Ishikawa (cell line): ENCODE data around the gene CEP83.

Experiments
- CEBPB ChIP-seq: IDR thresholded peaks from 2 replicates; pipeline ENCODE4 v1.6.1; 2012
- CREB1 ChIP-seq: IDR thresholded peaks from 2 replicates; pipeline ENCODE4 v1.6.1; 2012; ENCODE audit warnings: low read depth
- EGR1 ChIP-seq: IDR thresholded peaks from 2 replicates; pipeline ENCODE4 v1.6.1; 2012
- EP300 ChIP-seq: IDR thresholded peaks from 2 replicates; pipeline ENCODE4 v1.6.1; 2012; ENCODE audit warnings: borderline replicate concordance
- FOXM1 ChIP-seq: IDR thresholded peaks from 2 replicates; pipeline ENCODE4 v1.6.1; 2012; ENCODE audit warnings: low read depth, borderline replicate concordance
- NFIC ChIP-seq: IDR thresholded peaks from 2 replicates; pipeline ENCODE4 v1.6.1; 2012
- RAD21 ChIP-seq: IDR thresholded peaks from 2 replicates; pipeline ENCODE4 v1.6.1; 2012; ENCODE audit warnings: low read depth
- TAF1 ChIP-seq: IDR thresholded peaks from 2 replicates; pipeline ENCODE4 v1.6.1; 2012; ENCODE audit warnings: low read depth, mild to moderate bottlenecking
- TCF12 ChIP-seq: IDR thresholded peaks from 2 replicates; pipeline ENCODE4 v1.6.1; 2012; ENCODE audit warnings: low read depth
- TEAD4 ChIP-seq: IDR thresholded peaks from 2 replicates; pipeline ENCODE4 v1.6.1; 2012
- YY1 ChIP-seq: IDR thresholded peaks from 2 replicates; pipeline ENCODE4 v1.6.1; 2012; ENCODE audit warnings: low read depth
- ZBTB7A ChIP-seq: IDR thresholded peaks from 2 replicates; pipeline ENCODE4 v1.6.1; 2012; ENCODE audit warnings: low read depth
- TF ChIP-seq, protein P1 (sequence below): IDR thresholded peaks from 2 replicates; pipeline ENCODE4 v1.6.1; 2012; ENCODE audit warnings: low read depth, mild to moderate bottlenecking
- TF ChIP-seq, protein P2 (sequence below): IDR thresholded peaks from 2 replicates; pipeline ENCODE4 v1.6.1; 2012
- TF ChIP-seq, protein P3 (sequence below): IDR thresholded peaks from 2 replicates; pipeline ENCODE4 v1.6.1; 2012

Gene CEP83

DNA sequence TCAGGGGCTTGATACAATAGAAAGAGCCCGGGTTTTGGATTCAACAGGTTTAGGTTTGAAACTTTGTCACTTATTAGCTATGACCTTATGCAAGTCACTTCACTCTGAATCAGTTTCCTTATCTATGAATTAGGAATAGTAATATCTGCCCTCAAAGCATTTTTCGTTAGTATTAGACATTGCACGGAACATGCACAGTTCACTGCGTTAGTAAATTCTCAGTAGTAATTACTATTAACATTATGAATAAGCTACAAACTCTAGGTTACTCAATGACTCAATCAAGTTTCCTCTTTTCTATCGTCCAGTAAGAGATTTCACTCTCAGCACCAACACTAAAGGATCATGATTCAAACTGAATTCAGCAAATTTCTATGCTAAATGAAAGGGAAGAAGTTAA is 150.3 kb downstream of the CEP83 start:
- no peak for TF ChIP-seq YY1
- no peak for TF ChIP-seq ZBTB7A
- TF ChIP-seq TCF12 = no peak
- TF ChIP-seq NFIC = no peak
- TF ChIP-seq, protein P1, sequence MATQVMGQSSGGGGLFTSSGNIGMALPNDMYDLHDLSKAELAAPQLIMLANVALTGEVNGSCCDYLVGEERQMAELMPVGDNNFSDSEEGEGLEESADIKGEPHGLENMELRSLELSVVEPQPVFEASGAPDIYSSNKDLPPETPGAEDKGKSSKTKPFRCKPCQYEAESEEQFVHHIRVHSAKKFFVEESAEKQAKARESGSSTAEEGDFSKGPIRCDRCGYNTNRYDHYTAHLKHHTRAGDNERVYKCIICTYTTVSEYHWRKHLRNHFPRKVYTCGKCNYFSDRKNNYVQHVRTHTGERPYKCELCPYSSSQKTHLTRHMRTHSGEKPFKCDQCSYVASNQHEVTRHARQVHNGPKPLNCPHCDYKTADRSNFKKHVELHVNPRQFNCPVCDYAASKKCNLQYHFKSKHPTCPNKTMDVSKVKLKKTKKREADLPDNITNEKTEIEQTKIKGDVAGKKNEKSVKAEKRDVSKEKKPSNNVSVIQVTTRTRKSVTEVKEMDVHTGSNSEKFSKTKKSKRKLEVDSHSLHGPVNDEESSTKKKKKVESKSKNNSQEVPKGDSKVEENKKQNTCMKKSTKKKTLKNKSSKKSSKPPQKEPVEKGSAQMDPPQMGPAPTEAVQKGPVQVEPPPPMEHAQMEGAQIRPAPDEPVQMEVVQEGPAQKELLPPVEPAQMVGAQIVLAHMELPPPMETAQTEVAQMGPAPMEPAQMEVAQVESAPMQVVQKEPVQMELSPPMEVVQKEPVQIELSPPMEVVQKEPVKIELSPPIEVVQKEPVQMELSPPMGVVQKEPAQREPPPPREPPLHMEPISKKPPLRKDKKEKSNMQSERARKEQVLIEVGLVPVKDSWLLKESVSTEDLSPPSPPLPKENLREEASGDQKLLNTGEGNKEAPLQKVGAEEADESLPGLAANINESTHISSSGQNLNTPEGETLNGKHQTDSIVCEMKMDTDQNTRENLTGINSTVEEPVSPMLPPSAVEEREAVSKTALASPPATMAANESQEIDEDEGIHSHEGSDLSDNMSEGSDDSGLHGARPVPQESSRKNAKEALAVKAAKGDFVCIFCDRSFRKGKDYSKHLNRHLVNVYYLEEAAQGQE = no peak
- no peak for TF ChIP-seq RAD21
- TF ChIP-seq CEBPB = no peak
- TF ChIP-seq, protein P2, sequence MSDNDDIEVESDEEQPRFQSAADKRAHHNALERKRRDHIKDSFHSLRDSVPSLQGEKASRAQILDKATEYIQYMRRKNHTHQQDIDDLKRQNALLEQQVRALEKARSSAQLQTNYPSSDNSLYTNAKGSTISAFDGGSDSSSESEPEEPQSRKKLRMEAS = no peak
- TF ChIP-seq FOXM1 = no peak
- TF ChIP-seq EP300 = no peak
- no peak for TF ChIP-seq CREB1
- TF ChIP-seq, protein P3, sequence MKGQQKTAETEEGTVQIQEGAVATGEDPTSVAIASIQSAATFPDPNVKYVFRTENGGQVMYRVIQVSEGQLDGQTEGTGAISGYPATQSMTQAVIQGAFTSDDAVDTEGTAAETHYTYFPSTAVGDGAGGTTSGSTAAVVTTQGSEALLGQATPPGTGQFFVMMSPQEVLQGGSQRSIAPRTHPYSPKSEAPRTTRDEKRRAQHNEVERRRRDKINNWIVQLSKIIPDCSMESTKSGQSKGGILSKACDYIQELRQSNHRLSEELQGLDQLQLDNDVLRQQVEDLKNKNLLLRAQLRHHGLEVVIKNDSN = no peak
- no peak for TF ChIP-seq EGR1
- no peak for TF ChIP-seq TAF1
- TF ChIP-seq TEAD4 = no peak

DNA sequence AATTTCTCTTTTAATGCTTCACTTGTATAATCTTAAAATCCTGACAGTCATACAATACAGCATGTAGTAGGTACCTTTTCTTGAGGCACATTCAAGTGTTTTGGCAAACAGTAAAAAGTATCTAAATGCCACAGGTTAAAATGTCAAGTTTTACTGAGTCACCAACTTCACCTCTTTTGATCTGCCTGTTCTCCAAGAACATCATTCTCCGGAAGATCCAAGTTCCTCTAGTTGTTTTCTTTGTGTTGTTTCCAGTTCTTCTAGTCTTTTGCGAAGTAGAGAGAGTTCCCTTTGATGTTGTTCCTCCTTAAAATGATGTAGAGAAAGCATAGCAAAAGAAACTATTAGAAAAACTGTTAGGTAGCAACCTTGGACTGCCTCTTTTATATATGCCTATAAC is 151.1 kb downstream of the CEP83 start:
- no peak for TF ChIP-seq ZBTB7A
- TF ChIP-seq, protein P1 = no peak
- TF ChIP-seq EP300 = no peak
- TF ChIP-seq CEBPB = no peak
- no peak for TF ChIP-seq TEAD4
- no peak for TF ChIP-seq EGR1
- no peak for TF ChIP-seq RAD21
- TF ChIP-seq TAF1 = no peak
- TF ChIP-seq TCF12 = no peak
- TF ChIP-seq FOXM1 = no peak

DNA sequence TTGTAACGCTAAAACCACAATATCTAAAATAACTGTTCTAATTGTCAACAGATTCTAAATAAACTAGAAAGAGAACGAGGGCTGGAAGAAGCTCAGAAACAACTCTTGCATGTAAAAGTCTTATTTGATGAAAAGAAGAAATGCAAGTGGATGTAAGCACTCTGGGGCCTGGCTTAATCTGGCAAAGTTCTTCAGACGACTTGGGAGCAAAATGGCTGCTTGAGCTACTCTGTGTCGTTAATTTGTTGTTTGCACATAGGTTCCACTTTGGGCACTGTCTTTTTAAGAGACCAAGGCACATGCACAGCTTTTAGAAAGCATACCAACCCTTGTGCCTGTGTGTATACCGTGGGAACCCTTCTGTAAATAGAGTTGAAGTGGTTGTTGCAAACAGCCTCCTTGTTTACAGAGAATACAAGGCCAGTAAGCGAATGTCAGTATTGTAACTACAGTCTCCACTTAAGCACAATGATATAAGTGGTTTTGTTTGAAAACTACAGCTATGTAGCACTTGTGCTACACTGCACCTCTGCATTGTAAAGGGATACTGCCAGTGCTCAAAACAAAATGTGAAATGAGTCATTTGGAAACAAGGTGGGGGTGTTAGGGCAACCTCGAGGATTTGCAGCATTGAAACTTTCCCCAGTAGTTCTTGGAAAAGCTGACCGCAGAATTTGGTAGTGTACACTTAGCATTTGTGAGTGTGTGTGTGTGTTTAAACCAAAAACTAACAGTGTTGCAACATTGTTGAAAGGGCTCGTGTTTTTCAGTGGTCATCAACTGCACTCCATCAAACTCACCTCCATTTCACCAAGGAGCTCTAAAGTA is 154.3 kb downstream of the CEP83 start:
- TF ChIP-seq CEBPB (no peak), TCF12 (no peak), EP300 (no peak), EGR1 (no peak)
- TF ChIP-seq, protein P2 = no peak
- TF ChIP-seq, protein P3 = no peak

DNA sequence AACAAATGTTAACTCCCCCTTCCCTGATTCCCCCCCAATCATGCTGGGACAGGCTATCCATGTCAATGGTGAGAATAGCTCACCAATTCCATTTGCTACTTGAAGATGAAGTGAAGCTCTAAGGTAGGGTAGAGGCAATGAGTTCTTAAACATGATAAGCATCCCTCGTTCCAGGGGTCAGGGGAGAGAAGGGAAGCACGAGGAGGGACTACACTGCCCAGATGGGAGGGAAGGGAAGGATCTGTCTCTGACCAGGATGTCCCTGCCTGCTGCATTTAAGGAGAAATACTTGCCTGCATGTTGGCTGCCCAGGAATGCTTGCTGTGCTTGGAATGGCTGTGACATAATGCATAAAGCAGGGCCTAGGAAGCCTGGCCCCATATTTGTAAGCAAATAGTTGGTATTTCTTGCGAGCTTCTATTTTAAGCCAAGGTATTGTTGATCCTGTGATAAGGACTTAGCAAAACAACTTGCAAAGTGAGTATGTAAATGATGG is 155.1 kb downstream of the CEP83 start:
- TF ChIP-seq, protein P1 = no peak
- TF ChIP-seq CREB1 (no peak), RAD21 (no peak), ZBTB7A (no peak), NFIC (no peak), FOXM1 (no peak), EGR1 (no peak), YY1 (no peak), EP300 (no peak), TEAD4 (no peak)
- TF ChIP-seq, protein P3 = no peak
